ENCODE measurements around the gene SELENOO.

- TF ChIP-seq CTCF (IDR thresholded peaks at IDR 0.05) = no peak
- TF ChIP-seq POLR2A (IDR thresholded peaks at IDR 0.05) = no peak
Observed at GRCh38 chr22:50249341-50250248, 48.8 kb downstream of the SELENOO start.

Data from Peyer's patch (tissue), 4 donors.